SW480 (cell line): ENCODE data around the gene RPA3.
A peak's percentile ranks its signal among the peaks of the same experiment; 100 is the strongest.

Experiments
- DNase-seq: peaks from one replicate; pipeline ENCODE4 v3.0.0-alpha.2; 2016; ENCODE audit warnings: low spot score

Gene RPA3

DNA sequence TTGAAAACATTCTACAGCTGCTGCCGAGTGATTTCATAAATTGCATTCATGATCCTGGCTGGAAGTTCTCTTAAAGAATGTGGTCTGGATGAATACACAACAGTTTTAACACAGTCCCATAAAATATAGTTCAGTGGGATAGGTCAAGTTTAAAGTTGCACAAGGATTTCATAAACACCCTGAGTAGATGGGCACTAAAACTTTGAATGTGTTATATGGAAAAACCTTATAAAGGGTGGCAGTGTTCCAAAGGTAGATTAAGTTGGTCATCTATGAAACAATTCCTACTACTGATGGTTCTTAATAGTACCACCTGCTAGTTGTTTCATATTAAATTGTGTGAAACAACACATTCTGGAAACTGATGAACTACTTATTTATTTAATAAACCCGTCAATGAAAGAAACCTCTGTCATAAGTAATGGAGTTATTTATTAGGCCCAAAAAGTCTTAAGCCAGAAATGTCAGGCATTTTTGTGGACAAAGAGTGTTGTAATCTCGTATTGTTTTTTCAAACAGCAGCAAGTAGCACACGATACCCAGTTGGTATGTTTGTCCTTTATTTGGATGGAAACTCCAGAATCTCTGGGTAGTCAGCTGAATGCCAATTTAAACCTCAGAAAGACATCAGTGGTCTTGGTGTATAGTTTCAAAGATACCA lies 14.3 kb upstream of the RPA3 start:
- DNase-seq: no peak

- DNase-seq: peak; percentile 22
Measured at GRCh38 chr7:7731732-7732131, 13.3 kb upstream of the RPA3 start.

GRCh38 chr7:7720750-7721621 lies 2.6 kb upstream of the RPA3 start:
- no peak for DNase-seq

DNA sequence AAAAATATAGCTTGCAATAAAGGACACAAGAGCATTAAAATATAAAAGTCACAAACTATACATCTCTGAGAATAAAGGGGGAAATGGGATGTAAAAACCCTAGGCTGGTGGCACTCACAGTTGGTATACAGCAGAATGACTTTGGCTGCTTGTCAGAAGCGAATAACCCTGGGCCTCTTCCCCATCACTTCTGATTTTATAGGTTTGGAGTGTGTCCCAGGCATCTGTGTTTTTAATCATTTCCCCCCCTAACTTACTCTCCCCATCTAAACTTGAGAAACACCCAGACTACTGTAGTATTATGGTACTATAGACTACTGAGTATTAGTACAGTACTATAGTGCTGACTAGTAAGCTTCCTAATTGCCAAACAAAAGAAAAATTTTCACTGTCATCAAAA lies 1.8 kb upstream of the RPA3 start:
- DNase-seq: no peak

DNA sequence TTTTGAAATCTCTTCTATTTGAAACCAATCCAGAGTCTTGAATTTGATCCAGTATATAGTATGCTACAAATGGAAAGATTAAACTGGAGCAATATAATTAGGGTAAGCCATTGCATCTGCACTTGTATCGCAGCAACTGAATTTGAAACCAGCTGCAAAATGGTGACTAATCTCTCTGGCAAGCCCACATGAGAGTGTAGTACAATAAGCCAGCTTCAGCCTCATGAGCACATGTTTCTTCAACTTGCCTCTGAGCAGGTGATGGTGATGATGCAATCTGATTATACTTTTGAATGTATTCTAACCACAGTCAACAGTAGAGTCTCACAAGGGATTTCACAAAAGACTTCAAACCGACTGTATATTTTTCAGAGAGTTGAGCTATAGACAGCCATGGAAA lies 829 bp upstream of the RPA3 start:
- peak; percentile 90 for DNase-seq

DNA sequence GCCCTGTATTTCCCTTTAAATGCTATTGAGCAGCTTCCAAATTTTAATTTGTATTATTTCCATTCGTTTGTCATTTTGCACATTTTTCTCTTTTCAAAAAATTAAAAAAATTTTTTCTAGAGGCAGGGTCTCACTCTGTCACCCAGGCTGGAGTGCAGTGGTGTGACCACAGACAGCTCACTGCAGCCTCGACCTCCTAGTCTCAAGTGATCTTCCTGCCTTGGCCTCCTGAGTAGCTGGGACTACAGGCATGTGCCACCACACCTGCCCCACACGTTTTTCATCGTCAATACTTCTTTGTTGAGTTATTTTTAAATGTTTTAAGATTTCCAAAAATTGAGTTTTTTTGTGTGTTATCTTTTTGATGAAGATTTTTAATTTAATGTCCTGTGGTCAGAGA lies 4.7 kb downstream of the RPA3 start:
- no peak for DNase-seq

GRCh38 chr7:7710469-7710868 lies 7.9 kb downstream of the RPA3 start:
- DNase-seq: no peak

DNA sequence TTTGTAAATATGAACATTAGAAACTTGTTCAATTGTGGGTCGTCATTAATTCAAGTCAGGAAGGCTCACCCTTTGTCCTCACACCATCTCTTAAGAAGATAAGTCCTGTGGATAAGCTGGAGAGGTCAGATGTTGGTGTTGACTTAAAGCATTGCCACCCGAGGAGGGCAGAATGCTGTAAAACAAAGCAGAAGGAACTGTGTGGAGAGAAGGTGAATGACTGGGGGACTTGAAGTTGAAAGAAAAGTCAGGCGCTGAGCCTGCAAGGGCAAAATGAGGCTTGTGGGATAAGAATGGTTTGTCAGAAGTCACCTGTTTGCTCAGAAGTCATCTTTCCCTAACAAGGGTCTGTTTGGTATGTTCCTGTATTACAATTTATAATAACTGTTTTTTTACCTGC lies 9.1 kb downstream of the RPA3 start:
- DNase-seq: no peak

GRCh38 chr7:7707806-7708205 lies 10.6 kb downstream of the RPA3 start:
- DNase-seq: peak; percentile 62

DNA sequence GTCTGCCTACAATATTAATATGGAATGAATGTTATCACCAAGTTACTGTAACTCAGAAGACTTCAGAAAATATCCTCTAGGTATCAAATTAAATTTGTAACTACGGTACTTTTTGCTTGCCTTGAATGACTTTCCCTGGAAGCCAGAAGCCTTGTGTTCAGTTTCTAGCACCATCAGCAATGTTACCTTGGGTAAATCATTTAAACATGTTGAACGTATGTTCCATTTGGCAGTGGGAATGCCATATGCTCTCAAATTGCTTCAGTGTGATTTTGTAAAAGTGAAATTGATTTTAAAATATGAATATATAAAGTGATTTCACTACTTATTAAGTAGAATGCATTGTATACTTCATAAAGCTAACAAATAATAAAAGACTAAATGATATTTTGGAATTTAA lies 11.2 kb downstream of the RPA3 start:
- no peak for DNase-seq

DNA sequence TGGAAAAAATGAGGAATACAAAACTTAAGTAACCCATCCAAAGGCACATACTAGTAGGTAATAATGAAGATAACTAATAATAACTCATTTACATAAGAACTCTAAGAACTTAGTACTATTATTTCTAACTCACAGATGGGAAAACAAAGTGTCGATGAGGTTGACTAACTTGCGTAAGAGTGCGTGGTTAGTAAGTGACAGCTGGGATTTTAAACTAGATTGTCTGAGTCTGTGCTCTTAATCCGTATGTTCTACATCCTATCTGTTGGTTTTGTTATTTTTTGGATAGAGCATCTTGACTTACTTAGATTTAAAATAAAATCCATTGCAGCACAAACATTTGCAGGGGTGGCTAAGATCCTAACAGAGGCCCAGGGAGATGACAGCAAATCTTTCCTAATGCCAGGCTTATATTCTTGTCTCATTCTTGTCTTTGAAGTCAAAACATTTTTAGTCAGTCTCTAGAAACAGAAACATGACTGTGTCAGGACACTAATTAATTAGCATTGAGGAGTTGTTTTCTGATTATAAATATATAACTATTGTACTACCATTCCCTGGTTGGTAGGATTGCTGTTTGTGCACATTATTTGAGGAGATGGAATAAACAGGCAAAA lies 11.7 kb downstream of the RPA3 start:
- DNase-seq: no peak

DNA sequence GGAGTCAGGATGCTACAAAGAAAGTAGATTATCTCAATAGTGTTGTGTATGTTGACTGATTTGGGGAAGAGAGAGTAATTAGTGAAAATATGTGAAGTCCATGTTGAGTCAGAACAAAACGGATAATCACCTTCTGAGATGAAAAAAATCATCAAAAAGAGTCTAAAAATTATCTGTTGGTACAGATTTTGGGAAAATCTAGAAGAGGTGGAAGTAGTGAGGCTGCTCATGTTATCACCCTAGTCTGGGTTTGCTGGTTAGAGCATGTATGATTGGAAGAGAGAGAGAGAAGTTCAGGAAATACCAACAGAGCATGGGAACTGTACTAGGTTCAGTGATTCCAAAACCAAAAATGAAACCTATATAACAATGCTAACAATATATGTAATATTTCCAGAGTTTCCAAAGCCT lies 12.3 kb downstream of the RPA3 start:
- DNase-seq: no peak

DNA sequence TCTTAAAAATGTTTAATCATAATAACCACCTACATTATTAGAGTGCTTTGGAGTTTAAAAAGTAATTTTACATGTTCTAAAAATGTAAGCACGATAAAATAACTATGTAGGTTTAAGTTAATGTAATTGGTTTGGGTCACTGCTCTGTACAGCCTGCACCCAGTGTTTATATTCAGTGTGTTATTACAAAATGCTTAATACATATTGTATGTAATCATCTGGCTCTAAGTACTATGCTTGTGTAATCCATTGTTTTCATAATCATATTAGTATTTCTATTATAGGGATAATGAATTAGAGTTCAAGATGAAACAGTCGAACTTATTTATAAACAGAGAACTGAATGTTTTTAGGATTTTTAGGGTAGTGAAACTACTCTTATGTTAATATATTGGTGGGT lies 13.1 kb downstream of the RPA3 start:
- no peak for DNase-seq

GRCh38 chr7:7704867-7705266 lies 13.5 kb downstream of the RPA3 start:
- DNase-seq: no peak

DNA sequence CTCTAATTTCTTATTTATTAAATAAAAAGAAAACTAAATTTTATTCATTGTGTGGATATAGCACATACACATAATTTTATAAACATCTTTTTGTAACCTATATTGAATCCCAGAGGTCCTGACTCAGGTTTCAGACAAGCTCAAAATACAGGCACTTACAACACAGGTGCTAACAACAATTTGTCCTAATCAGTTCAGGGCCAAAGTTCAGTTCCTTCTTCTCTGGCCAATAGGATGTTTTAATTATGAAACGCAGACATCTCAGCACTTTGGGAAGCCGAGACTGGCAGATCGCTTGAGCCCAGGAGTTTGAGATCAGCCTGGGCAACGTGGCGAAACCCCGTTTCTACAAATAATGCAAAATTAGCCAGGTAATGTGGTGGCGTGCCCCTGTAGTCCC lies 15.0 kb downstream of the RPA3 start:
- no peak for DNase-seq

GRCh38 chr7:7702826-7703225 lies 15.6 kb downstream of the RPA3 start:
- no peak for DNase-seq

DNA sequence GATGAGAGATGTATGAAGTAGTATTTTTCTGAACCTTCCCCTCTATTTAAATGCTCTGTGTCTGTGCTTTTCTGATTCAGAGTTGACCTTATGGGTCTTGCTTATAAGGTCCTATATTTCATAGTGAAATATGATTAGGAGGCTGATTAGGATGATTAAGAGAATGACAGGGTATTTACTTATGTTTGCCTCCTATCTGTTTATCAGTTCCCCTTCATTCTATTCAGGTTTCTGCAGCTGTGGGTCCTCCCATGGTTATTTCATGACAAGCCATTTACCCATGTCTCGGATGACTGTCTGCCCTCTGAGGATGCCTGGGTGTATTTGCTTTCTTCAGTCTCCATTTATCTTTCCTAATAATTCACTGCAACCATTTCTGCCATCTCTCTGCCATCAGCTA lies 16.9 kb downstream of the RPA3 start:
- no peak for DNase-seq

- no peak for DNase-seq
Measured at GRCh38 chr7:7699970-7700369, 18.4 kb downstream of the RPA3 start.

GRCh38 chr7:7699380-7699779 lies 19.0 kb downstream of the RPA3 start:
- DNase-seq: no peak

DNA sequence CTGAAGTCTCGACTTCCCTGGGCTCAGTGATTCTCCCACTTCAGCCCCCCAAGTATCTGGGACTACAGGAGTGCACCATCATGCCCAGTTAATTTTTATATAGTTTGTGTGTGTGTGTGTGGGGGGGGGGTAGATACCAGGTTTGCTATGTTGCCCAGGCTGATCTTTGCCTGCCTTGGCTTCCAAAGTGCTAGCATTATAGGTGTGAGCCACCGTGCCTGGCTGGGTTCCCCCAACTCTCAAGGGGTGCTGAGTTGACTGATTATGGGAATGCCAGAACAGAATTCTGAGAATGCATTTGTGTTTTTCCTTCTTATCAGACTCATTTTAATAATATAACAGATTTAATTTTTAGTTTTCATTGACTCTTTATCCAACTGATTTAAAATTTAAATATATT lies 19.5 kb downstream of the RPA3 start:
- DNase-seq: no peak

- DNase-seq: no peak
Measured at GRCh38 chr7:7696458-7697119, 21.8 kb downstream of the RPA3 start.

DNA sequence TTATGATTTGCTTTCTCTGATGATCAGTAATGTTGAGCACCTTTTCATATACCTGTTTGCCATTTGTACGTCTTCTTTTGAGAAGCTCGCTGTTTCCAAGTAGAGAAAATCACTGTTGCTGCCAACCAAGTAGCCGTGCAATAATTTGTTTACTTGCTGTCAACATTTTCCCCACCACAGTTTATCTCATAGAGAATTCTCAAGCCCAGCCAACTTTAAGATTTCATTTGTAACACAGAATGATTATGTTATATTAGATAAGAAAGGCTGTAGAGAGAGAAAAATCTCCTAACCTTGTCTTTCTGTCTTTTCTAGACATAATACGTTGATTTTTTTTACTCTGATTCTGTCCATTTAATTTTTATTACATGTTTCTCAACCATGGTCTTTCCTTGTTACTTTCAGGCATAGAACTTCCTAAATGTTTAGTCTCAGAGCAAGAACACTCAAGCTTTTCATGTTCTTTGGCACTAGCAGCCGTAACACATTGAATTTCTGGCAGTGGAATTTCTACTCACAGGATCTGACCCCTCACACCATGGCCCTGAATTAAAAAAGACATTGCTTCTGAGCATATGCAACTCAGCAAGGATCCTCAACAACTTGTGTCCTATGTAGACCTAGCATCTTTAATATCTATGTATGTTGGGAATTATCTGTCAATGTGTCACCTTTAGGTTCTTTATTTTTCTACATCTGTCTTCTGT lies 23.1 kb downstream of the RPA3 start:
- DNase-seq: no peak
